ENCODE measurements around the gene CROCC2. TPM values are rescaled to one million over a fixed set of nuclear protein-coding genes. Genes with fewer than 3 reads are reported as not detected.

CROCC2 gene
- polyA plus RNA-seq, 1 donor (not counting 4 experiments of a cell fraction or from before 2014, with no cell fraction given): not detected

- Histone ChIP-seq H3K9ac (ENCODE audit: control insufficient read depth, extremely low read depth, insufficient read depth, low read length) (no peak overlapping the region), H4K20me1 (ENCODE audit: control insufficient read depth, extremely low read depth, insufficient read depth, low read length) (no peaks in the 10 kb centered on the region), H2AFZ (ENCODE audit: control insufficient read depth, low read length) (no peak overlapping the region), H3K4me3 (ENCODE audit: control insufficient read depth in 2 of 3, extremely low read depth in 1 of 3, insufficient read depth in 2 of 3, low read depth in 1 of 3, low read length in 3 of 3) (no peak overlapping the region), H3K27me3 (ENCODE audit: control insufficient read depth, extremely low read depth, insufficient read depth, low read length) (peaks cover 11% of the 10 kb centered on the region), H3K79me2 (ENCODE audit: control insufficient read depth, insufficient read depth, low read length) (no peaks in the 10 kb centered on the region), H3K9me3 (ENCODE audit: control insufficient read depth, low read depth, low read length) (no peaks in the 10 kb centered on the region), H3K9me1 (ENCODE audit: control insufficient read depth, extremely low read depth, insufficient read depth, low read length) (no peaks in the 10 kb centered on the region), H3K36me3 (ENCODE audit: control insufficient read depth in 2 of 2, extremely low read depth in 1 of 2, insufficient read depth in 2 of 2, low read length in 2 of 2) (no peaks in the 10 kb centered on the region), H3K27ac (ENCODE audit: control insufficient read depth, insufficient read depth, low read length) (no peak overlapping the region), H3K4me2 (ENCODE audit: control insufficient read depth, extremely low read depth, insufficient read depth, low read depth, low read length) (no peak overlapping the region), H3K4me1 (ENCODE audit: control insufficient read depth, extremely low read depth, insufficient read depth, low read length) (no peaks in the 10 kb centered on the region)
- TF ChIP-seq EZH2 (IDR thresholded peaks at IDR 0.05; ENCODE audit: low read length) (no peak), CTCF (optimal IDR thresholded peaks at IDR 0.05 in 1 of 3, IDR thresholded peaks at IDR 0.05 in 1 of 3, conservative IDR thresholded peaks at IDR 0.05 in 1 of 3; ENCODE audit: extremely low read depth in 1 of 3, insufficient read depth in 2 of 3, low read length in 3 of 3) (no peak)
- dilution Hi-C loops (cut with MboI; ENCODE audit: extremely low pct_ligation_motif_present, low sequenced_read_pairs): no loop called here
- no peak for DNase-seq (ENCODE audit: low read depth, low spot score)
- FAIRE-seq: no peak
These were observed 44.6 kb upstream of the CROCC2 start for GRCh38 chr2:240861547-240861946.

- no peaks in the 10 kb centered on the region for H3K9me1 ChIP-seq (ENCODE audit: control insufficient read depth, extremely low read depth, insufficient read depth, low read length)
- peaks cover 3% of the 10 kb centered on the region for H3K27me3 ChIP-seq (ENCODE audit: control insufficient read depth, extremely low read depth, insufficient read depth, low read length)
- no peaks in the 10 kb centered on the region for H3K36me3 ChIP-seq (ENCODE audit: control insufficient read depth in 2 of 2, extremely low read depth in 1 of 2, insufficient read depth in 2 of 2, low read length in 2 of 2)
- no peaks in the 10 kb centered on the region for H3K79me2 ChIP-seq (ENCODE audit: control insufficient read depth, insufficient read depth, low read length)
- H4K20me1 ChIP-seq (ENCODE audit: control insufficient read depth, extremely low read depth, insufficient read depth, low read length): no peaks in the 10 kb centered on the region
- H3K9ac ChIP-seq (ENCODE audit: control insufficient read depth, extremely low read depth, insufficient read depth, low read length): no peak overlapping the region
- TF ChIP-seq EZH2 (IDR thresholded peaks at IDR 0.05; ENCODE audit: low read length): no peak
- no peak for TF ChIP-seq CTCF (optimal IDR thresholded peaks at IDR 0.05 in 1 of 3, IDR thresholded peaks at IDR 0.05 in 1 of 3, conservative IDR thresholded peaks at IDR 0.05 in 1 of 3; ENCODE audit: extremely low read depth in 1 of 3, insufficient read depth in 2 of 3, low read length in 3 of 3)
- no peak overlapping the region for H3K27ac ChIP-seq (ENCODE audit: control insufficient read depth, insufficient read depth, low read length)
- H3K9me3 ChIP-seq (ENCODE audit: control insufficient read depth, low read depth, low read length): no peaks in the 10 kb centered on the region
- DNase-seq (ENCODE audit: low read depth, low spot score) (no peak), FAIRE-seq (no peak)
- no peaks in the 10 kb centered on the region for H3K4me1 ChIP-seq (ENCODE audit: control insufficient read depth, extremely low read depth, insufficient read depth, low read length)
- H2AFZ ChIP-seq (ENCODE audit: control insufficient read depth, low read length): no peak overlapping the region
- dilution Hi-C loops (cut with MboI; ENCODE audit: extremely low pct_ligation_motif_present, low sequenced_read_pairs): no loop called here
- H3K4me2 ChIP-seq (ENCODE audit: control insufficient read depth, extremely low read depth, insufficient read depth, low read depth, low read length): no peak overlapping the region
- H3K4me3 ChIP-seq (ENCODE audit: control insufficient read depth in 2 of 3, extremely low read depth in 1 of 3, insufficient read depth in 2 of 3, low read depth in 1 of 3, low read length in 3 of 3): no peak overlapping the region
These were observed 41.7 kb upstream of the CROCC2 start for GRCh38 chr2:240864475-240864874.

Measured in keratinocyte (primary cell).